H9 (cell line): Measurements from ENCODE around the gene PLEKHM3. TPM values are rescaled to one million over a fixed set of nuclear protein-coding genes. Genes with fewer than 3 reads are reported as not detected.

Experiments used
- DNase-seq: peaks from one replicate; pipeline ENCODE4 v3.0.0-alpha.2; 2017
- H2AFZ ChIP-seq: one replicate; pipeline ENCODE4 v1.6.1; 2013; ENCODE audit warnings: mild to moderate bottlenecking, low read length, control low read depth, moderate library complexity
- H2AK5ac ChIP-seq: 2 replicates; pipeline ENCODE4 v1.6.1; 2013; ENCODE audit warnings: low read length, control low read depth, mixed read lengths; ENCODE audit not compliant: insufficient read length
- H2BK120ac ChIP-seq: one replicate; pipeline ENCODE4 v1.6.1; 2013; ENCODE audit warnings: low read depth, mild to moderate bottlenecking, low read length, control low read depth, inconsistent platforms; ENCODE audit not compliant: poor library complexity, severe bottlenecking
- H2BK12ac ChIP-seq: 2 replicates; pipeline ENCODE4 v1.6.1; 2013; ENCODE audit warnings: low read length, control low read depth, mixed read lengths, low read depth; ENCODE audit not compliant: insufficient read length
- H2BK15ac ChIP-seq: 2 replicates; pipeline ENCODE4 v1.6.1; 2013; ENCODE audit warnings: low read depth, low read length, control low read depth
- H2BK20ac ChIP-seq: one replicate; pipeline ENCODE4 v1.6.1; 2013; ENCODE audit warnings: low read depth, mild to moderate bottlenecking, low read length, control low read depth, inconsistent platforms; ENCODE audit not compliant: poor library complexity, severe bottlenecking
- H2BK5ac ChIP-seq: 2 replicates; pipeline ENCODE4 v1.6.1; 2013; ENCODE audit warnings: low read length, control low read depth, mixed read lengths; ENCODE audit not compliant: insufficient read length
- H3K14ac ChIP-seq: 2 replicates; pipeline ENCODE4 v1.6.1; 2013; ENCODE audit warnings: low read length, control low read depth; ENCODE audit not compliant: insufficient read depth
- H3K18ac ChIP-seq: 2 replicates; pipeline ENCODE4 v1.6.1; 2013; ENCODE audit warnings: low read depth, mild to moderate bottlenecking, mixed read lengths, low read length, control low read depth; ENCODE audit not compliant: insufficient read length
- H3K23ac ChIP-seq: 2 replicates; pipeline ENCODE4 v1.6.1; 2013; ENCODE audit warnings: low read length, control low read depth, mixed read lengths, low read depth; ENCODE audit not compliant: insufficient read length
- H3K23me2 ChIP-seq: 2 replicates; pipeline ENCODE4 v1.6.1; 2013; ENCODE audit warnings: low read depth, mild to moderate bottlenecking, mixed read lengths, low read length, control low read depth; ENCODE audit not compliant: insufficient read length, poor library complexity, severe bottlenecking
- H3K27ac ChIP-seq: 2 replicates; pipeline ENCODE4 v1.5.1; 2013; ENCODE audit warnings: low read length, control low read depth, mixed read lengths, low read depth; ENCODE audit not compliant: insufficient read length
- H3K27me3 ChIP-seq: 2 replicates; pipeline ENCODE4 v1.6.1; 2013; ENCODE audit warnings: low read length, control low read depth, inconsistent platforms; ENCODE audit not compliant: insufficient read depth
- H3K4ac ChIP-seq: 2 replicates; pipeline ENCODE4 v1.6.1; 2013; ENCODE audit warnings: low read depth, mild to moderate bottlenecking, control low read depth, inconsistent platforms, low read length, moderate library complexity
- H3K4me1 ChIP-seq: 2 replicates; pipeline ENCODE4 v1.6.1; 2013; ENCODE audit warnings: low read length, control low read depth, inconsistent platforms; ENCODE audit not compliant: insufficient read depth
- H3K4me2 ChIP-seq: 2 replicates; pipeline ENCODE4 v1.6.1; 2013; ENCODE audit warnings: low read length, control low read depth, mixed read lengths; ENCODE audit not compliant: insufficient read length, insufficient read depth
- H3K56ac ChIP-seq: 2 replicates; pipeline ENCODE4 v1.6.1; 2013; ENCODE audit warnings: low read depth, mild to moderate bottlenecking, mixed read lengths, low read length, control low read depth; ENCODE audit not compliant: insufficient read length
- H3K79me1 ChIP-seq: 2 replicates; pipeline ENCODE4 v1.6.1; 2013; ENCODE audit warnings: low read depth, mild to moderate bottlenecking, moderate library complexity, low read length, control low read depth, inconsistent platforms; ENCODE audit not compliant: insufficient read depth, poor library complexity, severe bottlenecking
- H3K79me2 ChIP-seq: 2 replicates; pipeline ENCODE4 v1.6.1; 2013; ENCODE audit warnings: low read length, control low read depth, inconsistent platforms; ENCODE audit not compliant: insufficient read depth
- H3K9ac ChIP-seq: 2 replicates; pipeline ENCODE4 v1.6.1; 2013; ENCODE audit warnings: low read length, control low read depth, mixed read lengths; ENCODE audit not compliant: insufficient read length; ENCODE audit errors: extremely low read depth
- H3K9me3 ChIP-seq: one replicate; pipeline ENCODE4 v1.6.1; 2013; ENCODE audit warnings: low read depth, low read length, inconsistent platforms; ENCODE audit not compliant: control insufficient read depth
- H3T11ph ChIP-seq: one replicate; pipeline ENCODE4 v1.6.1; 2013; ENCODE audit warnings: mild to moderate bottlenecking, low read length, control low read depth, inconsistent platforms
- H4K20me1 ChIP-seq: one replicate; pipeline ENCODE4 v1.6.1; 2013; ENCODE audit not compliant: control insufficient read depth, insufficient read length, insufficient read depth
- H4K5ac ChIP-seq: 2 replicates; pipeline ENCODE4 v1.6.1; 2013; ENCODE audit warnings: low read depth, mild to moderate bottlenecking, mixed read lengths, low read length, control low read depth; ENCODE audit not compliant: insufficient read length
- H4K8ac ChIP-seq: replicated peaks from 2 replicates; pipeline ENCODE4 v1.6.1; 2013; ENCODE audit warnings: low read length, control low read depth, mixed read lengths, low read depth; ENCODE audit not compliant: insufficient read length
- H4K91ac ChIP-seq: 2 replicates; pipeline ENCODE4 v1.6.1; 2013; ENCODE audit warnings: low read depth, mild to moderate bottlenecking, moderate library complexity, mixed read lengths, low read length, control low read depth; ENCODE audit not compliant: insufficient read length
- H3K27ac Mint-ChIP-seq, 3 experiments: 2 replicates in 2 of 3; 3 replicates in 1 of 3; pipeline ENCODE4 v1.8.0; 2020 to 2021; ENCODE audit warnings: mixed read lengths in 3 of 3, mild to moderate bottlenecking in 1 of 3, moderate library complexity in 1 of 3
- H3K27me3 Mint-ChIP-seq: 2 replicates; pipeline ENCODE4 v1.8.0; 2021; ENCODE audit warnings: low read depth, mild to moderate bottlenecking, moderate library complexity, mixed read lengths
- H3K36me3 Mint-ChIP-seq, 3 experiments: 2 replicates in 2 of 3; 3 replicates in 1 of 3; pipeline ENCODE4 v1.8.0; 2020 to 2021; ENCODE audit warnings: low read depth in 3 of 3, mixed read lengths in 3 of 3; ENCODE audit not compliant: insufficient read depth in 1 of 3
- H3K4me1 Mint-ChIP-seq, 2 experiments: 2 replicates each; pipeline ENCODE4 v1.8.0; 2020; ENCODE audit warnings: mixed read lengths in 2 of 2
- H3K4me3 Mint-ChIP-seq, 2 experiments: 2 replicates in 1 of 2; 3 replicates in 1 of 2; pipeline ENCODE4 v1.8.0; 2020 to 2021; ENCODE audit warnings: mild to moderate bottlenecking in 2 of 2, mixed read lengths in 2 of 2, moderate library complexity in 1 of 2
- H3K9me3 Mint-ChIP-seq, 2 experiments: 2 replicates in 1 of 2; 3 replicates in 1 of 2; pipeline ENCODE4 v1.8.0; 2020; ENCODE audit warnings: mild to moderate bottlenecking in 2 of 2, mixed read lengths in 2 of 2, moderate library complexity in 1 of 2
- CTCF ChIP-seq: fragments of 200-600 bp; sonication (generic); conservative IDR thresholded peaks from 3 replicates; pipeline ENCODE4 v1.8.0; 2021; ENCODE audit warnings: antibody characterized with exemption, mild to moderate bottlenecking
- WGBS: extraction: QIAGEN DNeasy Blood & Tissue Kit; methylation state at CpG from one replicate; pipeline ENCODE4 v1.1.7; 2013; ENCODE audit warnings: missing lambda C conversion rate, low lambda C conversion rate, mixed read lengths; ENCODE audit not compliant: insufficient read length; ENCODE audit errors: extremely low coverage; 5-methylcytosine and 5-hydroxymethylcytosine counted together
- total RNA-seq: library from RNA; stranded (reverse); gene quantifications from 2 replicates; pipeline ENCODE4 v1.2.1, GENCODE V29; 2021

PLEKHM3 gene
- total RNA-seq, 1 experiment from 2014 or later: 7.5 TPM

DNA sequence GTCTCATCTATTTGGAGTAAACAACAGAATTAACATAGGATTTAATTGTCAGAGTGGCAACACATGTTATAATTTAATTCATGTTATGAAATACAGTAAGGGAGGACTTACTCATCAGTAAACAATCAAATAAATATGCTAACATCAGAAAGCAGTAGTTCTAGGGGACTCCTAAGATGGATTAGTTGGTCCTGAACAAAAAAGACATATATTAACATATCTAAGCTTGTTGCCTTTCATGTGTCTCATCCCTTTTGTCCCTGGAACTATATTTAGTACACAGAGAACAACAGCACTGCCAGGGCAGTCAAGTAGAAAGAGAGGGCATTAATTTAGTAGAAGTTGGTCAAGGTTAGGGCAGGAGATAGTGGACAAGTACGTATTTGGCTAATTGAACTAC is 137.8 kb downstream of the PLEKHM3 start:
- H3K4me2 ChIP-seq: no peak overlapping the region
- no peaks in the 10 kb centered on the region for H3K27me3 ChIP-seq
- H3T11ph ChIP-seq: no peak overlapping the region
- no peaks in the 10 kb centered on the region for H3K9me3 ChIP-seq
- no peak overlapping the region for H3K14ac ChIP-seq
- WGBS: no CpG with 5 or more reads among the region's 1 CpG
- H3K4ac ChIP-seq: no peak overlapping the region
- H3K9ac ChIP-seq: no peak overlapping the region
- H3K4me3 Mint-ChIP-seq: no peak overlapping the region
- no peak overlapping the region for H2AFZ ChIP-seq
- H2AK5ac ChIP-seq: no peak overlapping the region
- no peak overlapping the region for H3K18ac ChIP-seq
- H4K5ac ChIP-seq: no peak overlapping the region
- no peaks in the 10 kb centered on the region for H3K79me2 ChIP-seq
- H3K27ac ChIP-seq: no peak overlapping the region
- H2BK20ac ChIP-seq: no peak overlapping the region
- H3K36me3 Mint-ChIP-seq: no peaks in the 10 kb centered on the region
- H4K8ac ChIP-seq: no peak overlapping the region
- no peak for TF ChIP-seq CTCF
- H2BK15ac ChIP-seq: no peak overlapping the region
- no peaks in the 10 kb centered on the region for H3K9me3 Mint-ChIP-seq
- no peaks in the 10 kb centered on the region for H4K20me1 ChIP-seq
- no peak for DNase-seq
- H2BK120ac ChIP-seq: no peak overlapping the region
- no peaks in the 10 kb centered on the region for H3K27me3 Mint-ChIP-seq
- peaks cover 9% of the 10 kb centered on the region for H3K4me1 ChIP-seq
- H3K56ac ChIP-seq: no peak overlapping the region
- H2BK12ac ChIP-seq: no peak overlapping the region
- no peak overlapping the region for H4K91ac ChIP-seq
- no peaks in the 10 kb centered on the region for H3K23me2 ChIP-seq
- no peak overlapping the region for H3K23ac ChIP-seq
- peaks cover 41 to 46% of the 10 kb centered on the region in 2 experiments for H3K4me1 Mint-ChIP-seq
- H3K79me1 ChIP-seq: no peaks in the 10 kb centered on the region
- H3K27ac Mint-ChIP-seq: no peak overlapping the region; a peak in 1 of 7 replicates
- H2BK5ac ChIP-seq: no peak overlapping the region
